HCT116 (cell line): Measurements from ENCODE around the gene SUPT6H. TPM values are rescaled to one million over a fixed set of nuclear protein-coding genes. Genes with fewer than 3 reads are reported as not detected.

ENCODE experiments used
- ATAC-seq: fragments of 200-7000 bp; cut with Tn5 transposase; 2 replicates; pipeline ENCODE4 v1.9.1; 2020; ENCODE audit warnings: mild to moderate bottlenecking, moderate library complexity
- BruUV-seq: library from RNA; stranded (reverse); fragments of 400-500 nt; replicated peaks from 2 replicates; lab custom pipeline; 2021; lab: Mats Ljungman, UMichigan
- CTCF ChIA-PET: fragments of 300-600 bp; sonication (Branson Sonifier 250); formaldehyde crosslinking; loops from one replicate; lab custom pipeline; 2021; ENCODE audit warnings: antibody characterized with exemption; lab: Charles Lee
- POLR2A ChIA-PET: fragments of 300-600, 350-600 bp; sonication (Branson Sonifier 250); formaldehyde crosslinking; loops from one replicate; lab custom pipeline; 2021; ENCODE audit warnings: antibody characterized with exemption; lab: Charles Lee
- RAD21 ChIA-PET, 2 experiments: fragments of 300-600 bp; sonication (Branson Sonifier 250); formaldehyde crosslinking; loops; one replicate each; lab custom pipeline; 2023; ENCODE audit warnings: low total read pairs in 2 of 2; ENCODE audit not compliant: uncharacterized antibody in 2 of 2, unreplicated experiment in 2 of 2, low non-redundant PET in 1 of 2; lab: Charles Lee
- DNase-seq: peaks from one replicate; pipeline ENCODE4 v3.0.0-alpha.2; 2010; ENCODE audit warnings: low read depth, low spot score
- H2AFZ ChIP-seq: fragments of 200-600 bp; shearing (Covaris generic), sonication (generic); 2 replicates; pipeline ENCODE4 v1.6.1; 2017; ENCODE audit warnings: low read depth, mixed run types, mixed read lengths, antibody characterized with exemption, low read length; ENCODE audit not compliant: poor library complexity, severe bottlenecking
- H3K27ac ChIP-seq: 2 replicates; pipeline ENCODE4 v1.5.1; 2012; ENCODE audit warnings: low read depth, low read length
- H3K27me3 ChIP-seq: fragments of 200-600 bp; sonication (generic); 2 replicates; pipeline ENCODE4 v1.6.1; 2016; ENCODE audit warnings: mixed run types, low read length, mixed read lengths; ENCODE audit not compliant: insufficient read depth
- H3K36me3 ChIP-seq, 2 experiments: fragments of 200-500 bp in 1 of 2; fragments of 200-600 bp in 1 of 2; sonication (Bioruptor generic) in 1 of 2; sonication (generic) in 1 of 2; 2 replicates each; pipeline versions ENCODE4 v1.5.1 to v1.6.1; 2014 to 2016; ENCODE audit warnings: low read length in 2 of 2, inconsistent platforms in 1 of 2, mixed read lengths in 1 of 2, mixed run types in 1 of 2; ENCODE audit not compliant: insufficient read depth in 2 of 2, control insufficient read depth in 1 of 2
- H3K4me1 ChIP-seq, 2 experiments: fragments of 200-600 bp in 1 of 2; sonication (generic) in 1 of 2; 2 replicates each; pipeline versions ENCODE4 v1.5.1 to v1.6.1; 2012 to 2017; ENCODE audit warnings: low read length in 2 of 2, inconsistent platforms in 1 of 2, mild to moderate bottlenecking in 1 of 2, mixed read lengths in 1 of 2, mixed run types in 1 of 2, moderate library complexity in 1 of 2; ENCODE audit not compliant: insufficient read depth in 2 of 2, control insufficient read depth in 1 of 2
- H3K4me2 ChIP-seq: fragments of 200-600 bp; sonication (generic); 2 replicates; pipeline ENCODE4 v1.6.1; 2017; ENCODE audit warnings: mixed run types, low read length, mixed read lengths
- H3K4me3 ChIP-seq, 2 experiments: fragments of 200-600 bp in 1 of 2; sonication (generic) in 1 of 2; replicated peaks in 1 of 2; 2 replicates each; pipeline ENCODE4 v1.5.1; 2011 to 2016; ENCODE audit warnings: low read length in 2 of 2, control low read depth in 1 of 2, low read depth in 1 of 2, mild to moderate bottlenecking in 1 of 2, mixed read lengths in 1 of 2, mixed run types in 1 of 2
- H3K79me2 ChIP-seq: fragments of 200-600 bp; sonication (generic); 2 replicates; pipeline ENCODE4 v1.6.1; 2017; ENCODE audit warnings: mild to moderate bottlenecking, mixed run types, low read length, moderate library complexity, mixed read lengths; ENCODE audit not compliant: insufficient read depth
- H3K9ac ChIP-seq: fragments of 200-600 bp; sonication (generic); 2 replicates; pipeline ENCODE4 v1.6.1; 2016; ENCODE audit warnings: low read length, mixed read lengths
- H3K9me2 ChIP-seq: fragments of 200-600 bp; sonication (generic), shearing (Covaris generic); 2 replicates; pipeline ENCODE4 v1.6.1; 2017; ENCODE audit warnings: mixed run types, mild to moderate bottlenecking, moderate library complexity; ENCODE audit not compliant: insufficient read depth
- H3K9me3 ChIP-seq, 2 experiments: fragments of 200-500 bp in 1 of 2; fragments of 200-600 bp in 1 of 2; sonication (Bioruptor generic) in 1 of 2; sonication (generic) in 1 of 2; 2 replicates each; pipeline ENCODE4 v1.6.1; 2014 to 2017; ENCODE audit warnings: low read length in 2 of 2, mixed read lengths in 2 of 2, inconsistent platforms in 1 of 2, low read depth in 1 of 2, mild to moderate bottlenecking in 1 of 2, mixed run types in 1 of 2, moderate library complexity in 1 of 2; ENCODE audit not compliant: control insufficient read depth in 1 of 2, insufficient read depth in 1 of 2
- H4K20me1 ChIP-seq: fragments of 200-600 bp; sonication (generic), shearing (Covaris generic); 2 replicates; pipeline ENCODE4 v1.6.1; 2017; ENCODE audit warnings: mixed run types, mild to moderate bottlenecking, moderate library complexity; ENCODE audit not compliant: insufficient read depth
- CBX3 ChIP-seq: IDR thresholded peaks from 2 replicates; pipeline ENCODE4 v1.6.1; 2012; ENCODE audit warnings: low read depth
- CTCF ChIP-seq, 3 experiments: fragments of 200-600 bp in 1 of 3; sonication (generic) in 1 of 3; IDR thresholded peaks in 2 of 3; conservative IDR thresholded peaks in 1 of 3; 2 replicates each; pipeline ENCODE4 v1.5.1; 2012 to 2017; ENCODE audit warnings: low read depth in 2 of 3, low read length in 2 of 3, antibody characterized with exemption in 1 of 3, borderline replicate concordance in 1 of 3, control low read depth in 1 of 3, mild to moderate bottlenecking in 1 of 3, mixed read lengths in 1 of 3, mixed run types in 1 of 3, moderate library complexity in 1 of 3; ENCODE audit not compliant: insufficient read depth in 1 of 3
- ELF1 ChIP-seq: IDR thresholded peaks from 2 replicates; pipeline ENCODE4 v1.6.1; 2012; ENCODE audit warnings: low read depth, borderline replicate concordance
- EZH2 ChIP-seq: fragments of 200-600 bp; sonication (generic); IDR thresholded peaks from 2 replicates; pipeline ENCODE4 v1.6.1; 2017; ENCODE audit warnings: antibody characterized with exemption, mixed run types
- EZH2phosphoT487 ChIP-seq: fragments of 200-600 bp; IDR thresholded peaks from 2 replicates; pipeline ENCODE4 v1.6.1; 2018; ENCODE audit warnings: antibody characterized with exemption, borderline replicate concordance
- FOSL1 ChIP-seq: IDR thresholded peaks from 2 replicates; pipeline ENCODE4 v1.6.1; 2012; ENCODE audit warnings: low read depth
- JUND ChIP-seq: IDR thresholded peaks from 2 replicates; pipeline ENCODE4 v1.6.1; 2012
- POLR2A ChIP-seq: IDR thresholded peaks from 2 replicates; pipeline ENCODE4 v1.7.0; 2011; ENCODE audit warnings: borderline replicate concordance; ENCODE audit not compliant: insufficient read depth, insufficient read length; ENCODE audit errors: extremely low read depth
- POLR2AphosphoS5 ChIP-seq: IDR thresholded peaks from 2 replicates; pipeline ENCODE4 v1.6.1; 2011; ENCODE audit warnings: mild to moderate bottlenecking, low read depth, low read length, moderate library complexity
- RAD21 ChIP-seq: IDR thresholded peaks from 2 replicates; pipeline ENCODE4 v1.6.1; 2012; ENCODE audit warnings: low read depth, mild to moderate bottlenecking
- SIN3A ChIP-seq: IDR thresholded peaks from 2 replicates; pipeline ENCODE4 v1.6.1; 2012; ENCODE audit warnings: low read depth
- YY1 ChIP-seq: IDR thresholded peaks from 2 replicates; pipeline ENCODE4 v1.6.1; 2011; ENCODE audit warnings: low read length, low read depth, moderate library complexity, mild to moderate bottlenecking; ENCODE audit not compliant: insufficient replicate concordance; ENCODE audit errors: extremely low read depth
- ZBTB33 ChIP-seq: IDR thresholded peaks from 2 replicates; pipeline ENCODE4 v1.6.1; 2011; ENCODE audit warnings: mild to moderate bottlenecking, low read length, moderate library complexity; ENCODE audit not compliant: insufficient replicate concordance; ENCODE audit errors: extremely low read depth
- ZFX ChIP-seq: fragments of 450-650 bp; IDR thresholded peaks from 2 replicates; pipeline ENCODE4 v1.6.1; 2017
- ZNF274 ChIP-seq: fragments of 200-500 bp; sonication (Bioruptor generic); IDR thresholded peaks from 2 replicates; pipeline ENCODE4 v1.6.1; 2014; ENCODE audit warnings: mild to moderate bottlenecking, low read depth, low read length, inconsistent platforms
- intact Hi-C: fragments of 100-400 bp; cut with micrococcal nuclease; formaldehyde crosslinking; loops from 2 replicates; pipeline ENCODE4 v1.10.0; 2022
- total RNA-seq: library from RNA; stranded (reverse); gene quantifications from one replicate; pipeline ENCODE4 v1.2.1, GENCODE V29; 2021; ENCODE audit not compliant: unreplicated experiment
- TF ChIP-seq, protein P1 (sequence below): IDR thresholded peaks from 2 replicates; pipeline ENCODE4 v1.6.1; 2012
- TF ChIP-seq, protein P2 (sequence below): IDR thresholded peaks from 2 replicates; pipeline ENCODE4 v1.6.1; 2012; ENCODE audit warnings: low read depth
- TF ChIP-seq, protein P3 (sequence below): IDR thresholded peaks from 2 replicates; pipeline ENCODE4 v1.6.1; 2012

Gene SUPT6H
- total RNA-seq, 1 experiment from 2014 or later: 62.1 TPM

DNA sequence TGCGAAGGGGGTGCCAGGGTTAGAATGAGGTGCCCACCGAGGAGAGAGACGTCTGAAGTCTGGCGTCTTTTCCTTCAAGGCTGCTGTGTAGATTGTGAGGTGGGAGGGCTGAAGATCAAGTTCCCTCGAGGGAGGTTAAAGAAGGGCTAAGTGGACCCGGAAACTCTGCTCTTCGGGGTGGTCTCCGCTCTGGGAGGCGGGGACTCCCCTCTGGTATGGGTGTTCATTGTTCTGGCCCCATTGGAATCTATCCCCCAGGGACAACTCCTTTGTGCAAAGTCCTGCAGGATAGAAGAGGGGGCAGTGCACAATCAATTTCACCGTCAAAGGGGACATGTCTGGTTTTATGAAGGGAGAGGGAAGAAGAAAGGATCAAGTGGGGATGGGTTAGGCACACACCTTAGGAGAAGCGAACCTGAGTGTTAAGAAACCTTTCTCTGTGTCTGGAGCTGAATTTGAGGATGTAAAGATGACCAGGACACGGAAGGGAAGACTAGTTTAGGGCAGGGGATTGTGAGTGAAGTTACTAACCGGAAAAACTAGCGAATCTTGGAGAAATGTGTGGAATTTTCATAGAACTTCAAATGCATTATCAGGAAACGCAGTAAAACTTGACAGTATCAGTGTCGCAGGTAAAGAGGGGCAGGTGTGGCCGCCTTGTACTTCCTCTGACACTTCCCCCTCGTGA is 56.5 kb downstream of the SUPT6H start:
- DNase-seq (no peak), ATAC-seq (no peak)
- peak overlapping the region; percentile 98 to 99; a peak in 3 of 4 replicates for H3K4me3 ChIP-seq
- H3K9me2 ChIP-seq: no peaks in the 10 kb centered on the region
- H2AFZ ChIP-seq: no peak overlapping the region
- H3K36me3 ChIP-seq: peaks cover 19 to 34% of the 10 kb centered on the region in 2 experiments; a peak in 3 of 4 replicates
- no peaks in the 10 kb centered on the region for H3K27me3 ChIP-seq
- H3K4me2 ChIP-seq: peak overlapping the region; percentile 77
- intact Hi-C loops: loop anchor here (2.0 kb wide), 1 partner anchor 234 kb away; no protein-coding TSS in a partner anchor
- RAD21 ChIA-PET: no interaction called here
- peaks cover 28 to 40% of the 10 kb centered on the region in 2 experiments for H3K4me1 ChIP-seq
- POLR2A ChIA-PET: interaction anchor here (1.1 to 1.5 kb wide), 2 partner anchors 90 to 231 kb away, joined by 6 to 10 read pairs; no protein-coding TSS in a partner anchor
- peaks cover 37% of the 10 kb centered on the region for H3K79me2 ChIP-seq
- peaks cover 11% of the 10 kb centered on the region; the same call in 1 of the 2 replicates for H4K20me1 ChIP-seq
- H3K27ac ChIP-seq: peak overlapping the region; percentile 89
- CTCF ChIA-PET: no interaction called here
- no peaks in the 10 kb centered on the region for H3K9me3 ChIP-seq
- no TSS peak for BruUV-seq
- TF ChIP-seq CTCF (IDR thresholded peaks at IDR 0.05 in 2 of 3, conservative IDR thresholded peaks at IDR 0.05 in 1 of 3; ENCODE audit: borderline replicate concordance in 1 of 3, insufficient read depth in 1 of 3, low read depth in 2 of 3, low read length in 2 of 3) (no peak), YY1 (no peak), POLR2AphosphoS5 (no peak), POLR2A (no peak), ZBTB33 (no peak), RAD21 (no peak), ZNF274 (no peak), ZFX (no peak), ELF1 (no peak), SIN3A (no peak), FOSL1 (no peak), EZH2phosphoT487 (no peak), EZH2 (no peak), JUND (no peak), CBX3 (no peak)
- TF ChIP-seq, protein P1, sequence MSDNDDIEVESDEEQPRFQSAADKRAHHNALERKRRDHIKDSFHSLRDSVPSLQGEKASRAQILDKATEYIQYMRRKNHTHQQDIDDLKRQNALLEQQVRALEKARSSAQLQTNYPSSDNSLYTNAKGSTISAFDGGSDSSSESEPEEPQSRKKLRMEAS: no peak
- TF ChIP-seq, protein P2, sequence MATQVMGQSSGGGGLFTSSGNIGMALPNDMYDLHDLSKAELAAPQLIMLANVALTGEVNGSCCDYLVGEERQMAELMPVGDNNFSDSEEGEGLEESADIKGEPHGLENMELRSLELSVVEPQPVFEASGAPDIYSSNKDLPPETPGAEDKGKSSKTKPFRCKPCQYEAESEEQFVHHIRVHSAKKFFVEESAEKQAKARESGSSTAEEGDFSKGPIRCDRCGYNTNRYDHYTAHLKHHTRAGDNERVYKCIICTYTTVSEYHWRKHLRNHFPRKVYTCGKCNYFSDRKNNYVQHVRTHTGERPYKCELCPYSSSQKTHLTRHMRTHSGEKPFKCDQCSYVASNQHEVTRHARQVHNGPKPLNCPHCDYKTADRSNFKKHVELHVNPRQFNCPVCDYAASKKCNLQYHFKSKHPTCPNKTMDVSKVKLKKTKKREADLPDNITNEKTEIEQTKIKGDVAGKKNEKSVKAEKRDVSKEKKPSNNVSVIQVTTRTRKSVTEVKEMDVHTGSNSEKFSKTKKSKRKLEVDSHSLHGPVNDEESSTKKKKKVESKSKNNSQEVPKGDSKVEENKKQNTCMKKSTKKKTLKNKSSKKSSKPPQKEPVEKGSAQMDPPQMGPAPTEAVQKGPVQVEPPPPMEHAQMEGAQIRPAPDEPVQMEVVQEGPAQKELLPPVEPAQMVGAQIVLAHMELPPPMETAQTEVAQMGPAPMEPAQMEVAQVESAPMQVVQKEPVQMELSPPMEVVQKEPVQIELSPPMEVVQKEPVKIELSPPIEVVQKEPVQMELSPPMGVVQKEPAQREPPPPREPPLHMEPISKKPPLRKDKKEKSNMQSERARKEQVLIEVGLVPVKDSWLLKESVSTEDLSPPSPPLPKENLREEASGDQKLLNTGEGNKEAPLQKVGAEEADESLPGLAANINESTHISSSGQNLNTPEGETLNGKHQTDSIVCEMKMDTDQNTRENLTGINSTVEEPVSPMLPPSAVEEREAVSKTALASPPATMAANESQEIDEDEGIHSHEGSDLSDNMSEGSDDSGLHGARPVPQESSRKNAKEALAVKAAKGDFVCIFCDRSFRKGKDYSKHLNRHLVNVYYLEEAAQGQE: no peak
- TF ChIP-seq, protein P3, sequence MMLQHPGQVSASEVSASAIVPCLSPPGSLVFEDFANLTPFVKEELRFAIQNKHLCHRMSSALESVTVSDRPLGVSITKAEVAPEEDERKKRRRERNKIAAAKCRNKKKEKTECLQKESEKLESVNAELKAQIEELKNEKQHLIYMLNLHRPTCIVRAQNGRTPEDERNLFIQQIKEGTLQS: no peak
- peak overlapping the region; percentile 21; the same call in 1 of the 2 replicates for H3K9ac ChIP-seq
